Heart left ventricle (tissue), 16 donors: ENCODE measurements around the gene DPM1. TPM values are rescaled to one million over a fixed set of nuclear protein-coding genes. Genes with fewer than 3 reads are reported as not detected.

Source experiments
- ATAC-seq, 4 donors: fragments of 200-7000 bp; cut with Tn5 transposase; one replicate each; pipeline ENCODE4 v1.9.1; 2020 to 2022; ENCODE audit warnings: moderate library complexity in 4 of 4, mild to moderate bottlenecking in 3 of 4, moderate number of reproducible peaks in 1 of 4
- DNase-seq, 5 donors: peaks; one replicate each; pipeline ENCODE4 v3.0.0-alpha.2; 2020
- H3K27ac ChIP-seq, 12 donors: fragments of 200-600 bp; sonication (generic) in 4 of 12; one replicate each; pipeline versions ENCODE4 v1.5.0 to v1.8.0; 2016 to 2022; ENCODE audit warnings: mild to moderate bottlenecking in 2 of 12
- H3K27me3 ChIP-seq, 9 donors: fragments of 200-600 bp; sonication (generic) in 2 of 9; one replicate each; pipeline versions ENCODE4 v1.5.1 to v1.8.0; 2016 to 2022; ENCODE audit warnings: mild to moderate bottlenecking in 3 of 9
- H3K36me3 ChIP-seq, 9 donors: fragments of 200-600 bp; sonication (generic) in 2 of 9; one replicate each; pipeline versions ENCODE4 v1.5.0 to v1.8.0; 2018 to 2022; ENCODE audit warnings: mild to moderate bottlenecking in 2 of 9
- H3K4me1 ChIP-seq, 12 donors: fragments of 200-600 bp; sonication (generic) in 4 of 12; one replicate each; pipeline versions ENCODE4 v1.5.0 to v1.8.0; 2016 to 2022; ENCODE audit warnings: mild to moderate bottlenecking in 3 of 12
- H3K4me3 ChIP-seq, 12 donors: fragments of 200-600 bp; sonication (generic) in 4 of 12; one replicate each; pipeline versions ENCODE4 v1.5.0 to v1.8.0; 2017 to 2022; ENCODE audit warnings: mild to moderate bottlenecking in 9 of 12, moderate library complexity in 4 of 12
- H3K9me3 ChIP-seq, 12 donors: fragments of 200-600 bp; sonication (generic) in 4 of 12; one replicate each; pipeline versions ENCODE4 v1.5.0 to v1.8.0; 2016 to 2022; ENCODE audit warnings: mild to moderate bottlenecking in 1 of 12
- CTCF ChIP-seq, 12 donors: fragments of 200-600 bp; sonication (generic) in 4 of 12; IDR thresholded peaks; one replicate each; pipeline versions ENCODE4 v1.5.0 to v1.8.0; 2018 to 2022; ENCODE audit warnings: antibody characterized with exemption in 12 of 12, mild to moderate bottlenecking in 5 of 12
- POLR2A ChIP-seq, 2 donors: fragments of 450-650 bp; IDR thresholded peaks; one replicate each; pipeline ENCODE4 v1.6.1; 2017; ENCODE audit warnings: antibody characterized with exemption in 2 of 2, mild to moderate bottlenecking in 2 of 2, moderate library complexity in 2 of 2
- WGBS, 4 donors: extraction: QIAGEN DNeasy Blood & Tissue Kit in 2 of 4; methylation state at CpG; one replicate each; pipeline versions ENCODE4 v1.1.5 to v1.1.7; 2013 to 2018; 5-methylcytosine and 5-hydroxymethylcytosine counted together
- intact Hi-C, 10 donors: fragments of 100-400 bp; cut with DNase I; formaldehyde crosslinking; loops; one replicate each; pipeline versions ENCODE4 v1.11.1 to v1.14.2; 2022
- polyA plus RNA-seq, 2 donors: library from polyadenylated mRNA; stranded (reverse); fragments of 200-250 nt; gene quantifications; one replicate each; pipeline ENCODE4 v1.2.3, GENCODE V29; 2013
- total RNA-seq, 9 donors: library from RNA; depleted of rRNA in 2 of 9; stranded (reverse); fragments of >200 nt in 2 of 9; fragmentation: NEBNext Ultra II Directional in 3 of 9; extraction: Animal tissue kit (Norgen Biotek cat#: 25700) in 3 of 9; gene quantifications; one replicate each; pipeline versions ENCODE4 v1.1.0 to v1.2.4, GENCODE V29; 2016 to 2023
- donor health status: ischemic (EF 13 %, LVEDD 7.1; RV severe dilation, severe dysfunction).
- donor health status: healthy with polysubstance abuse.
- donor health status: DM: no; HTN: yes; CAD: no.
- donor health status: DM: no; HTN: no; CAD: no.
- donor health status: ischemic (EF 25% LVEDD 6.9; RV normal size, moderate dysfunction).
- donor health status: ischemic (EF 25% LVEDD 5.7; RV mildly dilated, moderate dysfunction).
- donor health status: healthy.
- donor health status: DM: yes; HTN: yes; CAD: no.
- donor health status: ischemic (EF 35%, LVEDD 5.7; RV mildly dilated, moderate dysfunction).
- donor health status: nonischemic (EF 11% LVEDD 7.7; RV severe dilation, severe dysfunction).
- donor health status: DM: yes; HTN: yes; CAD: no.
- donor health status: PGD.
- donor health status: ischemic (EF 29% LVEDD 5.4; RV normal size, mild dysfunction).
- donor health status: nonischemic (EF 23%, LVEDD 6.1; RV moderate dilation, normal function).

Gene DPM1
- total and polyA plus RNA-seq, 11 donors, result 32.5 to 58.2 (median 49.5) TPM

- ATAC-seq (no peak), DNase-seq (no peak)
- peaks cover 4 to 98% (median 85%) of the 10 kb centered on the region in 9 donors for H3K36me3 ChIP-seq
- intact Hi-C loops, result no loop called here
- H3K4me1 ChIP-seq, result peaks cover 0 to 5% (median 0%) of the 10 kb centered on the region in 12 donors
- TF ChIP-seq CTCF (IDR thresholded peaks at IDR 0.05) (no peak), POLR2A (IDR thresholded peaks at IDR 0.05) (no peak)
- H3K27me3 ChIP-seq, result no peaks in the 10 kb centered on the region
- no peak overlapping the region for H3K27ac ChIP-seq
- no peaks in the 10 kb centered on the region for H3K9me3 ChIP-seq
- 96 to 98% (median 97%) methylated on average over 7 of the region's 7 CpGs for WGBS, 4 donors
- H3K4me3 ChIP-seq, result no peak overlapping the region
Observed at GRCh38 chr20:50893620-50894019, 64.7 kb downstream of the DPM1 start.

- no peak overlapping the region for H3K27ac ChIP-seq
- no peak overlapping the region for H3K4me3 ChIP-seq
- WGBS, 4 donors, result 92 to 97% (median 94%) methylated on average over 8 of the region's 8 CpGs
- H3K4me1 ChIP-seq, result peaks cover 0 to 5% (median 0%) of the 10 kb centered on the region in 12 donors
- ATAC-seq (no peak), DNase-seq (no peak)
- TF ChIP-seq POLR2A (IDR thresholded peaks at IDR 0.05), result no peak
- no peak for TF ChIP-seq CTCF (IDR thresholded peaks at IDR 0.05)
- peaks cover 2 to 91% (median 82%) of the 10 kb centered on the region in 9 donors for H3K36me3 ChIP-seq
- intact Hi-C loops, result no loop called here
- no peaks in the 10 kb centered on the region for H3K9me3 ChIP-seq
- H3K27me3 ChIP-seq, result no peaks in the 10 kb centered on the region
Observed at GRCh38 chr20:50892394-50892793, 65.9 kb downstream of the DPM1 start.

DNA sequence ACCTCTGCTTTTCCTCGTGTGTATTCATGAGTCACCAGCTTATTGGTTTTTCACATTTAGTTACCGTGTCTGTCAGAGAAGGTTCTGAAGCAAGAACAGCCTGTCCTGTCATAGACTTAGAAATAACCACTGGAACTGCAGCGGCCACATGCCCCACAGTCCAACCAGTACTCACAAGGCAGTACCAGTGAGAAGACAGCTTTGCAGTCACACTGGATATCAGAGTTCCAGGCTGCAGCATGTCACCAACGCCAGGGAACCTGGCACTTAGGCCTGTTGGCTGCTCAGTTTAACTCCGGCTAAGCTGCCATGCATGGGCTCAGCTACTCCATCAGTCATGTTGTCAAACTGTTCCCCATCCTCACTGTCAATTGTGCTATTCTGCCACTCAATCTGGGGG is 67.2 kb downstream of the DPM1 start:
- no peak for TF ChIP-seq CTCF (IDR thresholded peaks at IDR 0.05)
- TF ChIP-seq POLR2A (IDR thresholded peaks at IDR 0.05), result no peak
- peaks cover 0 to 5% (median 0%) of the 10 kb centered on the region in 12 donors for H3K4me1 ChIP-seq
- intact Hi-C loops, result no loop called here
- 67 to 87% (median 76%) methylated on average over 5 of the region's 5 CpGs for WGBS, 4 donors
- no peaks in the 10 kb centered on the region for H3K9me3 ChIP-seq
- ATAC-seq (peak; percentile 45 to 81 (median 74)), DNase-seq (no peak)
- H3K27ac ChIP-seq, result no peak overlapping the region
- peaks cover 2 to 78% (median 69%) of the 10 kb centered on the region in 9 donors for H3K36me3 ChIP-seq
- H3K4me3 ChIP-seq, result no peak overlapping the region
- no peaks in the 10 kb centered on the region for H3K27me3 ChIP-seq

DNA sequence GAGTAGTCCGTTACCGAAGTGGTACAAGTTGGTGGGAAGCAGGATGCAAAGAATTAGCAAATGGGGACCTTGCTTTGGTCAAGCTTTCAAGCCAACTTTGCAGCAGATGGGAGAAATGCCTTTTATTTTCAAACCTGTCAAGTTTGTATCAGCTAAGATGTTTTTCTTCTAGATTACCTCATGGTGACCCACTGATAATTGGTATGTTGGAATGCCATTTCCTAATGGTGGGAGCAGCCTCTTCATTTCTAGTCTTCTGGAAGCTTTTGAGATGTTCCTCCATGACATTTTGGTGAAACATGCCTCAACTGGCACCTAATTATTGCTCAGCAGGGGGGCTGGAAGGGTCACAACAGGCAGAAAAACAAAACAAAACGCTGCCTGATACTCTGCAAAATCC is 70.8 kb downstream of the DPM1 start:
- peaks cover 0 to 47% (median 38%) of the 10 kb centered on the region in 9 donors for H3K36me3 ChIP-seq
- no peak overlapping the region for H3K27ac ChIP-seq
- H3K9me3 ChIP-seq, result no peaks in the 10 kb centered on the region
- ATAC-seq, result no peak
- WGBS, 4 donors, result 84 to 97% (median 86%) methylated on average over 3 of the region's 3 CpGs
- H3K4me1 ChIP-seq, result peaks cover 0 to 5% (median 0%) of the 10 kb centered on the region in 12 donors
- intact Hi-C loops, result no loop called here
- DNase-seq, result no peak
- no peaks in the 10 kb centered on the region for H3K27me3 ChIP-seq
- H3K4me3 ChIP-seq, result no peak overlapping the region
- TF ChIP-seq CTCF (IDR thresholded peaks at IDR 0.05) (no peak), POLR2A (IDR thresholded peaks at IDR 0.05) (no peak)
